HG03469 (cell line): ENCODE results near the gene CPS1.

Experiments
- ATAC-seq: cut with Tn5 transposase; IDR thresholded peaks from one replicate; pipeline ENCODE4 v1.9.1; 2021; ENCODE audit warnings: mild to moderate bottlenecking, moderate library complexity, moderate number of reproducible peaks; ENCODE audit not compliant: unreplicated experiment

The CPS1 gene

DNA sequence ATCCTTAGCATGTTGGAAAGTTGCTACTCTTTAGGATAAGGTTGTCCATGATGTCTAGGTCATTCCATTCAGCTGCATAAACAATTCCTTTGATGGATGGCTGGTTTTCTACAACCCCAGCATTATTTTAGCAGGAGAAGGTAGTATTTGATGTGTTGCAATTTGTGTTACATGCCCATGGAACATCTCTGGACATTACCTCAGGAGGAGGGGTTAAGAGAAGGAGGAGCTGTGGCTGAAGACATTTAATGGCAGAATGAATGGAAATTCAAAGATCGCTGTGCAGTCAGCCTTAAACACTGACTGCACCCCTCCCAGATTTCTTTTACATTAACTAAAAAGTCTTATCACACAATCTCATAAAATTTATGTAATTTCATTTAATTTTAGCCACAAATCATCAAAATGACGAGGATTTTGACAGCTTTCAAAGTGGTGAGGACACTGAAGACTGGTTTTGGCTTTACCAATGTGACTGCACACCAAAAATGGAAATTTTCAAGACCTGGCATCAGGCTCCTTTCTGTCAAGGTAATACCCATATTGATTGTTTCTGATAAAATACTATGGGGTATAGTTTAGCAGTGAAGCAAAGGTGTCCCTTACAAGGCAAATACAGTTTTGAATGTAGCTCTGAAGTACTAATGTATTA lies at the start of gene CPS1:
TSS of gene CPS1 (plus strand) at position 271 of the 652 bp plus-strand sequence. CDS start at position 406, 135 bp downstream.
- no peak for ATAC-seq

DNA sequence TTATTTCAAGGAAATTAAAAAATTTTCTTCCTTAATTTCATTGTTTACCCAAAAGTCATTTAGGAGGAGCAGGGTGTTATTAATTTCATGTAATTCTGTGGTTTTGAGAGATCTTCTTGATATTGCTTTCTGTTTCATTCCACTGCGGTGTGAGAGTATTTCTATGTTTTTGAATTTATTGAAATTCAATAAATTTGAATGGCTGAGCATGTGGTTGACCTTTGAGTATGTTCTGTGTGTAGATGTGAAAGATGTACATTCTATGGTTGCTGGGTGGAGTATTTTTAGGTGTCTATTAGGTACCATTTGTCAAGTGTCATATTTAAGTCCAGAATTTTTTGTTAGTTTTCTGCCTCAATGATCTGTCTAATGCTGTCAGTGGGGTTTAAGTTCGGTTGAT lies 40.5 kb upstream of the CPS1 start:
- no peak for ATAC-seq

DNA sequence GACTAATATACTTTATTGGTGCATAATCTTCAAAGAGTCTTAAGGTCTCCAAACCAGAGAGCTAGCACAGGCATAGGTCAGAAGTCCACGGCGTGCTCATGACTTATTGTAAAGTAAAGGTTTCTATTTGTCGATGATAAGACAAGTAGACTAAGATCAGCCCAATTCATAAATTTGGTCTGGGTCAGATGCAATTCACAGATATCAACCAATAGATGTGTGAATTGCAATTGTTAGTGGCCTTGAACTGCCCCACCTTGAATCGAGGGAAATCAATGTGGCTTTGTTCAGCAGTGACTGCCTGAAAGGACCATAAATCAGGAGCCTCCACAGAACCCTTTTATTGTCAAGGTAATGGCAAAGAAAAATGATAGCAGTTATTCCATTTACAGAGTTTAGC lies 39.1 kb upstream of the CPS1 start:
- no peak for ATAC-seq

DNA sequence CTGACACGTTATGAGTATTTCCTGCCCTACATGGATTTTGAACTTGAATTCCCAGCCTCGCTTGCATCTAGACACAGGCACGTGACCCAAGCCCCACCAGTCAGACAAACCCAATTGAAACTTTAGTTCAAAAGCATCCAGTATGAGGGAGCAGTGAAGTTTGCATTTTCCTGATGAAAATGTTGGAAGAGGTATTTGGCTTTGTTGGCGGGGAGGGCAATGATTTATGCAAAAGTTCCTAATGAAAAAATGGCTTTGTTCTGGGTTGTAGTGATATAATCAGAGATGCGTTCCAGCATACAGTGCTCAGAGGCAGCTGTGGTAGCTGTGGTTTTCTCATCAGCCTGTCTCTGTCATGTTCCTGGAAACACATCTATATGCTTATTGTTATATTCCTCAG lies 36.8 kb upstream of the CPS1 start:
- no peak for ATAC-seq

DNA sequence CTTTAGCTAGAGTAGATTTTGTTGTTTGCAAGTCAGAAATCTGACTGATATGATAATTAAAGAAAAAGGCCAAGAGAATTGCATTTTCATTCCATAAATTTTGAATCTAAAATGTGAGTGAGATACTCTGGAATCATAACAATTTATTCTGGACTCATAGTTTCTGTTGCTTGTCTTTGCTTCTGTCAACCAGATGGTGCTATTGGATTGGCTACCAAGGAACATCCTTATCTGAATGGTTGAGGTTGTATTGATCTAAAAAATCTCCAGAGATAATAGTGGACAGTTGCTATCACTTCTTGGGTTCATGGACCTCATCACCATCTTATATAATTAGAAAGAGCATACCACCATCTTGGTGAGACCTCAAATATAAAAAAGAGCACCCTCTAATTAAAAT lies 34.0 kb upstream of the CPS1 start:
- ATAC-seq: no peak

DNA sequence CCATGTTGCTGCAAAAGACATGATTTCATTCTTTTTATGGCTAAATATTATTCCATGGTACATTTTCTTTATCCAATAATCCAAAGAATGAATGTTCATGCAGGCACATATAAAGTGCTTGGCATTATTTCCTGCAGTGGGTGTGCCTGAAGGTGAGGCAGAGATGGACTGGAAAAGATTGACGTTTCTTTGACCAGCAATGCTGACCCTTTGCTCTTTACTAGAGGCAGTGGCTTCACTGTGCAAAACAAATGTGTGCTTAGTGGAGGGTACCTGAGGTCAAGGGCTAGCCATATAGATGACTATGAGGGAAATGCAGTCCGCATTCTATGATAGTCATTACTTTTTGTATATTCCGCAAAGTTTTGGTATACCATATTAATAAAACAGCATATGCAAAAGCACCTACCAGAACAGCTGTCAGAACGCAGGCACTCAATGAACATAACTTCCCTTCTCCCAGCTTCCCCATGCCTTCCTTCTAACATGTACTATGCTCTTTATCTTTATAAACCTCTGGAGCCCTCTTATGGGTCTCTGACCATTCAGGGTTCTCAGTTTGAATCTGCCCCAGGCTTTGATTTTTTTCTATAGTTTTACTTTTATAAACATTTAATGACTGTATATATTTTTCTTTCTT lies 32.6 kb upstream of the CPS1 start:
- ATAC-seq: no peak

DNA sequence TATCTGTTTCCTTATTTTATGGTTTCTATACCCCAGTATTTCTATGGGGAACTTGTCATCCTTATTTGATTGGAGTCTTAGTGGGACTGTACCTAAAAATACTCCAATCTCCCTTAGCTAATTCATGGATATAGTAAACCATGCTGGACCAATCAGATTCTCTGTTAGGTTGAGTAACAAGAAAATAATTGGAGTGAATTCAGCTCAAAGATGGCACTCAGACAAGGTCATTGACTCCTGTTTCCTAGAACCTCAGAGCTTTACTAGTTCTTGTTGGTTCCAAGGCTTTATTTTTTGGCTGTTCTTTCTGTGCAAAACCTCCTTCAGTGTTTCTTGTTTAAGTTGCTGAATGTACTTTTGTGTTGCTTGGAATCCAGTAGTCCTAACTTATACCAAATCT lies 31.9 kb upstream of the CPS1 start:
- ATAC-seq: no peak

DNA sequence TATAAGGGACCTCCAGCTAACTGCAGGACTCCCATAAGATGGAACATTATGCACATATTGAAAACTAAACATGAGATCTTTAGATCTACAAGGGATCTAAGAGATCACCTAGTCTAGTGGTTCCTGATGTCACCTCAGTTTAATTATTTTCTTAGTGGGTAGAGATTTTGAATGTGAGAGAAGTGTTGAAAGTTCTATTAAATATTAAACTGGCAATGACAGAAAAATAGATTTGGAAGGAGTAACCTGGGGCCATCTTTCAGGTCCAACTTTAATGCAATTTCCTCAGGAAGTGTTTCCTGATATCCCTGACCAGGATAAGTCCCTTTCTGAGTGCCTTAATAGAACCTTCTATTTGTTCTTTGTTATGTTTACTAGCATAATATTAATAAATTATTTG lies 29.1 kb upstream of the CPS1 start:
- ATAC-seq: no peak

DNA sequence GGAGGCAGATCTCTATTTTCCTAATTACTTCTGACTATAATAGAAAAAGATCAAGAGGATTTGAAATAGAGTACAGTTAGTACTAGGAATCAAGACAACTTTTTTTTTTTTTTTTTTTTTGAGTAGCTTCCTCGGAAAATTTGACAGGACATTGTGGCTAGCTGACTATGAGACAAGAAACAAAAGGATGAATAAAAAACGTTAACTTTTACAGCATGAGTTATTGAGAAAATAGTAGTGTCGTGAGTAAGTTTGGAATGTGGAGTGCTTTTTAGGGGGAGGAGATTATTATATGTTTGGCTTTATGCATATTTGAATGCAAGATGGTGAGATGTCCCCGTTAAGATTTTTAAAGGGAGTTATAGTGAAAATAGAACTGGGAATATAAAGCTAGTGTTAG lies 27.7 kb upstream of the CPS1 start:
- ATAC-seq: no peak

DNA sequence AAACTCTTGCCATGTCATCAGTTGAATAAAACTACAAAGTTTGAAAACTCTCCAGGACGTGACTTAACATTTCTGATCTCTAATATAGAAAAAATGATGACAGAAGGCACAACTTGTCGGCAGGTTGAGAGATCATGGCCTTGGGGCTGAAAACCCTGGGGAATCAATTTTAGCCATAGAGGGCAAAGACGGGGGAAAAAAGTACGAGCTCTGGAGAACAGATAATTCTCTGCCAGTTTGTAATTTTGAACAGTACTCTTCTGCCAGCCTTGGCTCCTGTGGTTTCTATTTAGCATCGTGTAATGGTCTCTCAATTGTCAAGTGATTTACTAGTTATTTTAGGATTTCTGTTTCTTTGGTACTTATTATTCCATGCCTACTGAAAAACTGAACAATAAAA lies 25.3 kb upstream of the CPS1 start:
- ATAC-seq: no peak

DNA sequence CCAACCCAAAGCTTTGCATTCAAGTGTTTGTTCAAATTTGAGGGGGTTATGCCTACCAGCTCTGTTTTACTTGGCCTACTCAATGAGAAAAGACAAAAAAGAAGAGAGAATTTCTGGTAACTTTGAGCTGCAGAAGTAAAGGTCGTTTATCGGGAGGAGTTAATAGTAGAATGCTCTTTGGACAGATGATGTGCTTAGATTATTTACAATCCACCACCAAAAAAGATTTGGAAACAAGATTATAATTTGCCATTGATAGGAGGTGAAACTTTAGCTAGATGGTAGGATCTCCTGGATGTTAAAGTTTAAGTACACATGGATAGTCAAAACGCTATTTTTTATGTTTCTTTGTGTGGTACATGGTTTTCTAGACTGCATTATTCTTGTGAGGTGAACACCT lies 24.9 kb upstream of the CPS1 start:
- no peak for ATAC-seq

DNA sequence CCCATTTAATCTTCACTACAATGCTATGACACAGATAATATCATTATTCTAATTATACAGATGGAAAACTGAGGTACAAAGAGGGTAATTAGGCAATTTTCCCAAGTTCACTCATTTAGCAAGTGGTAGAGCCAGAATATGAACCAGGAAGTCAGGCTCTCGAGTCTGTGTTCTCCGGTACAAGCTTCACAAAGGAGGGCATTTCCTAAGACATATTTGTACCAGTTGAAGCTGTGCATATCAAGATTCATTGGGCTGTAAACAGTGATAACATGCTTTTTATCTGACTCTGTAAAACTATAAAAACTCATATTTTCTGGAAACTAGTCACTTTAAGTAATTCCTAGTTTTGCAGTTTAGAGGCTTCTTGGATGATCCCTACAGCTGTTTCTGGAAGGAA lies 23.0 kb upstream of the CPS1 start:
- no peak for ATAC-seq

DNA sequence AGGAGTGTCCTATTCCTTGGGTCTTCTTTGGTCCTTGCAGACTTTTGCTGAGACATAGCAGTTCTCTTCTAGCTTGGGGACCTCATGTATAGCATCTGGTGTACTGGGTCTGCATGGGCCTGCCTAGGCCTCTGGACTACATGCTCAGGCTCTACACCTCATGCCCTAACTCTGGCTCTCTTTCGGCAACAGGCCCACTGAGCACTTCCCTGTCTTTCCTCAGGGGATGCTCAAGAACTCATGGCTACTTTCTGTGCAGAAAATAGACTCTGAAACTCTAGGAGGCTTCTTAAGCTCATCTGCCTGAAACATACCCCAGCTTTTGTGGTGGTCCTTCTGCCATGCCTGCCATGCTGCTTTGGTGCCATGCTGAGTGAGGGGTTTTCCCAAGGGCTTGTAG lies 21.5 kb upstream of the CPS1 start:
- ATAC-seq: no peak

DNA sequence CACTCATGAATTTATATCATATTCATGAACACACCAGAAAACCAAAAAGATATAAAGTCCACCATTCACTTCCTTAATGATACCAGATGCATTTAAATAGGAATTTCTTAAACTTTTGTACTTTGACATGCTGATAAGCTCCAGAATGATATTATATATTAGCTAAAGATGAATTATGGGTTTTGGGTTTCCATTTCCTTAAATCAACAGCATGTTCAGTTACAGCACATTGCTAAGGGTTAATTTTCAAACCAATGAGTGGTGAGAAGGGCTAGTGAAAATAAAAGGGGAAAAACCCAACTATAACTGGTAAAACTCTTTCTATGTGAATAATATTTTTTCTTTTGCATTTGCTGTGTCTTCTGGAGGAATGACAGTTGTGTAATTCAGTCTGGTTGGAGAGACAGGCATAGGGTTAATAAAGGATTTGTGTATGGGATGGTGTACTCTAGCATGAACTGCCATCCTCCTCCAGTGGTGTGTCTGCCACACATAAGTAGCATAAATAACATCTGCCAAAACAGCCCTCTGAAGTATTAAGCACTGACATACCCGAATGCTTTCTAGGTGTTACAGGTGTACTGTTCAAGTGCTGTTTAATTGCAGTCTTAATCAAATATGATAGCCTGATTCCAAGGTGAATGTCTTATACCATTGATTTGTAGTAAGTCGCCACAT lies 19.3 kb upstream of the CPS1 start:
- ATAC-seq: peak; percentile 44

DNA sequence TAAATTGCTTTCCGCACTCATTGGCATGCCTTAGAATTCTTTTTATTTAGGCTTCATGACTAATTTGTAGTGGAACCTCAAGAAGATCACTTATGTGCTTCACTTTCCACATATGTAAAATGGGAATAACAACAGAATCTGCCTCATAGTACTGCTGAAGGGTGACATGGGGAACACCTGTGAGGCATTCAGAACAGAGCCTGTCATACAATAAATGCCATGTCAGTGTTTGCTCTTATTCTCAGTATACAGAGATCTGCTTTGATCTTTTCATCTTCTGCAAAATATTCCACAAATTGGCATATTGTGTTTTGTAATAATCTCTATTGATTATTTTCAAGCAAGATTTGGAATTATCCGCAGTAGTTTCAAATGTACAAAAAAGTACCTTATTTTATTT lies 17.4 kb upstream of the CPS1 start:
- no peak for ATAC-seq

DNA sequence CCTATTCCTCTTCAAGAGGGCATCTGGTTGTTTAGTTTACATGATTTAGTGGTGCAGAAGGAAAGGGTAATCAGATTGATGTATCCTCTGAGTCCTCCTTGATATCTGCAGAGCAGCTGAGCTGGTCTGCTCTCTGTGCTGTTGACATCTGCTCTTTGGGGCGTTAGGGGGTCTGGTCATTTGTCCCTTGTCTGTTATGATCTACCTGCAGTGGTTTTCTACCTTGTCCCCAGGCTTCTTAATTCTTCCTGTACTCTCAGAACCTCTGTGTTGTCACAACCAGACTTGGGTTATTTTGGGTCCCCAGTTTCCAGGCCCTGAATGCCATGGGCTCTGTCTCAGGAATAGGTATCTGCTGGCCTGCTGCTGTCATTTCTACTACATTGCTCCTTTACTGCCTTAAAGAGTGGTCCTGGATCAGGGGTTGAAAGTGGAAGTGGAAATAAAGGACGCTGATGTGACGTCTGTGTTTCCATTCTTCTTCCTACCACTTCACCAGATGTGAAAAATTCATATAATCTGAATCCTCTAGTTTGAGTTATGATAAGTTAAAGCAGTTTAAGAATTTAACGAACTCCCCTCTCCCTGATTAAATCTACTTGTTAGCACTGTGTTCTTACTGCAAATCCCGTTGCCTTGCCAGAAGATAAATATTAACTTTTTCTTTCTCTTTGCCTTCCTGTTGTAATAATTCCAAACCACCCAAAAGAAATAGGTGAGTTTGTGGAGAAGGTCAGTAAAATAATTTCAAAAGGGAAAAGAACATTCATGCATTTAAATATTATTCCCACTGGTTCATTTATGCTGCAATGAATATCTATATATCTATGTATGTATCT lies 16.6 kb upstream of the CPS1 start:
- no peak for ATAC-seq

DNA sequence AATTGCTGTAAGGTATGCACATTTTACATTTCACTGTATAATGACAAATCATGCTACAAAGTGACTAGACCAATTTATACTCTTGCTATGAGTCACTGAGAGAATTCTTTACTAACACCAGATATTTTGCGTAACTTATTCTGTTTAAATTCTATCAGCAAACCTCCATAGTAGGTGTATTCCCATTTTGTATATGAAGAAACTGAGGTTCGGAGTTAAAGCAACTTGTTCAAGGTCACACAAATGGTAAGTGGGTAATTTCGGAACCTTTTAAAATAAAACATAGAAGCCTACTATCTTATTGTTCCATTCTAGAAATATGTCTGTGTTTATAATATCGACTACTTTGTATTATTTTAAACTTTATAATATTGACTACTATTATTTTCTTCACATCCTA lies 15.9 kb upstream of the CPS1 start:
- ATAC-seq: no peak

DNA sequence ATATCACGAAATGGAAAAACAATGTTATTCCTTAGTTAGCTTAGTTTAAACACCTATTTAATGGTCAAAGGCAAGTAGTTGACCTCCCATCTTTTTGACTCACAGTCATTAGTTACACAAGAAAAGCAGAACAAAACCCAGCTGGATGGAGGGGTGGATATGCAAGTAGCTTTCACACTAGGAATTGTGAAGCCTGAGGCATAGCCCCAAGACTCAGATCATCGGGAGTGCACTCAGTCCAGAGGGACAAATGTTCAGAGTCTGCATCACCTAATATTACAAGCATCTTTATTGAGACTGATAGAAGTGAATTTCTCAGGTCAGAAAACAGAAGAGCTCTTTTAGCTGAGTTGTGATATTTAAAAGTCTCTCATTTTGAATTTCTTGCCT lies 15.5 kb upstream of the CPS1 start:
- no peak for ATAC-seq

DNA sequence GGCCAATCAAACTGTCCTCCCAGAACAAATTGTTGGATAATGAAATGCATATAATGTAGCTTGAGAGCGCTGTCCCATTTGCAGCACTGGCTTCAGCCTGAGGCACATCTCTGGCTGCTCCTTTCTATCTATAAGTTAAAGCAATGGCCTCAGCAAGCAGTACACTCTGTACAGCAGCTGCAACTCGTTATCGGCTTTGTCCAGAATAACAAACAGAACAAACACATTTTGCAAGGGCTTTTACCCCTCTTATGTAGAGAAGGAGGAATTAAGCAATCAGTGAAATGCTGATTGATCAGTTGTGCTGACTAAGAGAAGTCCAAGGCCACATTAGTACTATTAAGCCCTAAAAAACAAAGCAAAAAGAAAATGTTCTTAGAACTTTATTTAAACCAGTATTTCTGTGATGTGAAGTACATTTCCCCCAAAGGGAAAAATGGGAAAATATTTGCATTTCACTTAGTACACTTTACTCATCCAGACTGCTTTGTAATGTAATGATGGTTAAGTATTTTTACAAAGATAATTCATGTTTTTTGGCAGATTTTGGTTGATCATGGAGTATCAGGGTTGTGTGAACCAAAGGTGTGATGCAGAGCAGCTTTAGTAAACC lies 15.0 kb upstream of the CPS1 start:
- ATAC-seq: no peak

DNA sequence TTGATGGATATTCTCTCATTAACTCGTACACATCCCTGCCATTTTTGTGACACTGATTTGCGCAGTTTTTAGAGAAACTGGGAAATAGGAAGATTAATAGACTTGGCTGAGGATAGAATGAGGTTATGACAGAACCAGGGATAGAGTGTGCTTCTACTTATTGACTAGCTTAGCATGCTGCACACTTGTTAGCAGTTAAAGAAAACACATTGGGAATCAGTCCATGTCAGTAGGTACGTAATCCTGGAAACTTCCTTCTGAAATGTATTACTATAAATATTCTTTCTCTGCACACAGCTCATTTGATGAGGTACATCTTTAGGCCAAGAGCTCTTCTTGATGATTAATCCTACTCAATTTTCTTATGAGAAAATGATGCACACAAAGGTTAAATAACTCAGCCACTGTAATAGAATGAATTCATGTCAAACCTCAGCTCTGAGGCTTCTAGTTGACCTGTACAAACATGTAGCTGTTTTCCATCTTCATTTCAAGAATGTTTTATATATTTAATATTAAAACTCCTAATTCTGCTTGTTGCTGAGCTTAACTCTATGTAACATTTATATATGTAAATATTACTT lies 12.3 kb upstream of the CPS1 start:
- no peak for ATAC-seq

DNA sequence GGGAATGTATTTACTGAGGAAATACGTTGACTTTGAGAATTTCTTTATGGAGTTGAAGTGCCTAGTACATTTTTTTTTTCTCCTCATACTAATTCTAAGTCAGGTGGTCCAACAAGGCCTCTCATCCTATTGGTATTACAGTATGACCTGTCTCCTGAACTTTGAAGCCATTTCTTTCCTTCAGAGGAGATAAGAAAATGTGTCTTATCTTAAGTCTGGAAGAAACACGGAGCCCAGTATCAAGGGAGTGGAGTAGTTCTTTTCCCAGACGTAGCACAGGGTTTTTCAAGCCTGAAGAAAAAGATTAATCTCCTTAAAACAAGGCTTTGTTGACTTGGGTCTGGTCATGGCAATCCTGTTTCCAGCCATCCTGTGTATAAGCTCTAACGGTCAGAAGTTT lies 11.6 kb upstream of the CPS1 start:
- no peak for ATAC-seq
